HepG2 (cell line): ENCODE measurements around the gene LST1. TPM values are rescaled to one million over a fixed set of nuclear protein-coding genes. Genes with fewer than 3 reads are reported as not detected.

Source experiments
- PATZ1 ChIP-seq: sonication (generic); formaldehyde crosslinking; IDR thresholded peaks from 2 replicates; pipeline ENCODE4 v1.4.0; 2020; ENCODE audit warnings: missing genetic modification reagents
- RXRB ChIP-seq: IDR thresholded peaks from 2 replicates; pipeline ENCODE4 v1.6.1; 2016; ENCODE audit warnings: borderline replicate concordance, missing genetic modification reagents, missing compliant biosample characterization
- ZFYVE20 ChIP-seq: sonication (generic); formaldehyde crosslinking; IDR thresholded peaks from 2 replicates; pipeline ENCODE4 v1.8.0; 2023; ENCODE audit warnings: low read depth, mild to moderate bottlenecking, moderate library complexity, missing genetic modification reagents, borderline replicate concordance
- ZNF276 ChIP-seq: sonication (generic); formaldehyde crosslinking; IDR thresholded peaks from 2 replicates; pipeline ENCODE4 v1.4.0; 2020; ENCODE audit warnings: mild to moderate bottlenecking, low read depth, missing genetic modification reagents
- ZNF570 ChIP-seq: sonication (generic); formaldehyde crosslinking; IDR thresholded peaks from 2 replicates; pipeline ENCODE4 v1.4.0; 2020; ENCODE audit warnings: mild to moderate bottlenecking, missing genetic modification reagents, borderline replicate concordance
- ZNF646 ChIP-seq: sonication (generic); formaldehyde crosslinking; IDR thresholded peaks from 2 replicates; pipeline ENCODE4 v1.9.0; 2021; ENCODE audit warnings: mild to moderate bottlenecking, missing genetic modification reagents
- ZNF790 ChIP-seq: sonication (generic); formaldehyde crosslinking; IDR thresholded peaks from 2 replicates; pipeline ENCODE4 v1.8.0; 2022; ENCODE audit warnings: missing genetic modification reagents, mild to moderate bottlenecking, borderline replicate concordance
- polyA plus RNA-seq, 8 experiments: library from polyadenylated mRNA; depleted of rRNA in 3 of 8; stranded (reverse) in 7 of 8; unstranded in 1 of 8; fragments of >200 nt; fragmentation: Illumina TruSeq in 4 of 8; extraction: Trizol in 4 of 8; gene quantifications; 2 replicates each; pipeline versions ENCODE4 v1.2.1 to v1.2.3, GENCODE V29; 2011 to 2016; ENCODE audit warnings: low read depth in 4 of 8, missing spikeins in 1 of 8, mixed read lengths in 1 of 8; ENCODE audit not compliant: insufficient read depth in 1 of 8
- total RNA-seq, 5 experiments: library from RNA; depleted of rRNA; stranded (reverse); fragments of >200 nt; fragmentation: Illumina TruSeq; extraction: Trizol; gene quantifications; 2 replicates each; pipeline ENCODE4 v1.2.3, GENCODE V29; 2016; ENCODE audit warnings: low read depth in 1 of 5

The LST1 gene
- total and polyA plus RNA-seq, 2 of the 13 experiments (the other 11 are each of a cell fraction or from before 2014, with no cell fraction given) = not detected

- TF ChIP-seq ZNF646 (CRISPR knock-in tag) (no peak), ZNF276 (CRISPR knock-in tag) (no peak), ZNF570 (CRISPR knock-in tag) (no peak), ZNF790 (no peak), ZFYVE20 (CRISPR knock-in tag) (no peak), PATZ1 (CRISPR knock-in tag) (no peak), RXRB (no peak)
- TF ChIP-seq, all 625 proteins: peak for 0
These were observed 8.5 kb upstream of the LST1 start (continued) for GRCh38 chr6:31577579-31577966.
